ENCODE data around the gene DMRT3.

The DMRT3 gene

DNA sequence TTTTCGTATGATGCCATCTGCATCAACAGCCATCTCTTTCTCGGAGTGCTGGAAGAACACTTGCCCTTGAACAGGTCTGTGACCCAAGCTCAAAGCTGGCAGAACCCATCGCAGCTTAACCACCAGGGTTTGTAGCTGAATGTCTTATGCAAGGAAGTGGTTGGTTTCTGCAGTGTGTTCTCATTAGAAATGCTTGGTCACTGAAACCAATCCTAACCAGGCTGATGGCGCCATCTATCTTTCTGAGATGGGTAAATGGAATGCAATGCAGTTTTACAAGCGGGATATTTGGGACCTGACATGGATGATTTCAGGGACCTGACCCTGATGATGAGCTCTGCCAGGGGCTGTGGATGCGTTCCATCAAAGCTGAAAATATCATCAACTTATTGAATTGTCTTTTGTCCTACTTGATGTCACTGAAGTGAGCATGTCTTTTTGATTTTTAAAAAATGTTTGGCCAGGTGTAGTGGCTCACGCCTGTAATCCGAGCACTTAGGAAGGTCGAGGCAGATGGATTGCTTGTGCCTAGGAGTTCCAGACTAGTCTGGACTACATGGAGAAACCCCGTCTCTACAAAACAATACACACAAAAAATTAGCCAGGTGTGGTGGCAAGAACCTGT, 28.7 kb downstream of the DMRT3 start:
- peak in 1 of 2 donors; percentile 13 for DNase-seq

DNA sequence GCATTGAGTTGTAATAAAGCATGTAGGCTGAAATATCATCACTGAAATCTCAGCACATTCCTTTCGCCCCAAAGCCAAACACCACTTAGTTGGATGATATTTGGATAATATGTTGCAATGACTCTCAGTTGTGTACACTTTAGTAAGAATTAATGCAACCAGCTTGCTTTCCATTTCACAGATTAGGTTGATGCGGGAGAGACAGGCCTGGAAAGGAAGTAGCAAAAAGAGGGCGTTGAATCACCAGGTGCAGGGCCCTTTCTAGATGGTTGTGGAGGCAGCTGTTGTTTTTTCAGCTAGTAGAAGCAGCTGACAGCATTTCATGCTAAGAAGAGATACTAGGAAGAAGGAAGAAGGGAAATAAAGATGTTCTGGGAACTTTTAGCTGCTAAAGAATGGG, 30.9 kb downstream of the DMRT3 start:
- no peak for DNase-seq

DNA sequence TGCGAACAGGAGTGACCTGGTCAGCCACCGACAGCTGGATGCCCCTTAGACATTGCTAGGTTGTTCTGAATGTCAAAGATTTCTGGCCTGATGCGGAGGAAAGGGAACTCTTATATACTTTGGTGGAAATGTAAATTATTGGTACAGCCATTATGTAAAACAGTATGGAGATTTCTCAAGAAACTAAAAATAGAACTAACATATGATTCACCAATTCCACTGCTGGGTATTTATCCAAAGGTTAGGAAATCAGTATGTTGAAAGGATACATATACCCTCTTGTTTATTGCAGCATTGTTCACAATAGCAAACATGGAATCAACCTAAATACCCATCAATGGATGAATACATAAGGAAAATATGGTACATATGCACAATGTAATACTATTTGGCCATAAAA, 31.8 kb downstream of the DMRT3 start:
- DNase-seq = no peak

DNA sequence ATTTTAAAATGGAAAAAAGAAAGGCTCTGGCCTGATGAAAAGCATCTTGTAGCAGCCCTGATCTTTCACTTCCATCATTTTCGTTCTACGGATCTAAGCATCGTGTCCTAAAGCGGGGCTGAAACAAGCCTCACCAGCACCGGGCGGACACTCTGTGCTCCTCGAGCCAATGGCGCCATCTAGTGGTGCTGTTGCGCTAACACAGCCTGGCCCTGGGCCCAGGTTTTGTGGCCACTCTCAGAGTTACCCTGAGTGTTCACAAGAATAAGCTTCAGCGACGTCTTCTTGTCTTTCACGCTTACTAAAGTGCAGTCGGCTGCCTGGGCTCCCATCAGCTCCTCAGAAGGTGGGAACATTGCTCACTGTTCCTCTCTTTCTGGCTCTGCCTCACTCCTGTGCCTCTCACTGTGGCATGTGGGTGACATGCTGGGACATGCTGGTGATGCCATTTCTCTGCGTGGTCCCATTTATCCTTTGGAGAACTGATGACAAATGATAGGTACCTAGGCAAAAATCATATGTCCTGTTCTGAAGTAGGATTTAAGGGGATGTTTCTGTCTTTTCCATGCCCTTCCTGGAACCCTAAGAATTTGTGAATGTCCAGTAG, 32.7 kb downstream of the DMRT3 start:
- DNase-seq = peak; percentile 70 to 72

DNA sequence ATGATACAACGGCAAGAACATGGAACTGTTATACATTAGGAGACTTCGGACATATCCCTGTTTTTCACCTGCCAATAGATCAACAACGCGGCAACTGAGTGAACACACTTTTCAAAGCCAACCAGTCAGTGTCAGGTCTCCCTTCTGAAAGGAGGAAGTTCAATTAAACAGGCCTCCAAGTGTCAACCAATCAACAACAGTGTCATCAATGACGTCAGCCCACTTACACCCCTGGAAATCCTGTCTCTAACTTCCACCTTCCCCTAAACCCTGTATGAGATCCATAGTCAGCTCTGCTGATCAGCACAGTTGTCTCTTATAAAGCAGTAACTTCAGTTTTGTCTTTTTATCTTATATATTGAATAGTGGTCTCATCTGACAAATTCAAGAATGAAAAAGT, 36.6 kb downstream of the DMRT3 start:
- no peak for DNase-seq

DNA sequence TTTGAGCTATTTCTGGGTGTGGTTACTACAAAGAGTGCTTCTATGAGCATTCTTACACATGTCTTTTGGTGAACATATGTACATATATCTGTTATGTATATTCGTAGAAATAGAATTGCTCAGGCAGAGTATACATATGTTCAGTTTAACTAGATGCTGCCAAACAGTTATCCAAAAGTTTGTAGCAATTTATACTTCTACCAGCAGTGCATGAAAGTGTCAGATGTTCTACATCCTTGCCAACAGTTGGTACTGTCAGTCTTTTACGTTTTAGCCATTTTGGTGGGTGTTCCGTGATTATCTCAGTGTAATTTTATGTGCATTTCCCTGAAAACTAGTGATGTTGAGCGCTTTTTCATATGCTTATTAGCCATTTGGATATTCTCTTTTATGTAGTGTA, 37.8 kb downstream of the DMRT3 start:
- no peak for DNase-seq

DNA sequence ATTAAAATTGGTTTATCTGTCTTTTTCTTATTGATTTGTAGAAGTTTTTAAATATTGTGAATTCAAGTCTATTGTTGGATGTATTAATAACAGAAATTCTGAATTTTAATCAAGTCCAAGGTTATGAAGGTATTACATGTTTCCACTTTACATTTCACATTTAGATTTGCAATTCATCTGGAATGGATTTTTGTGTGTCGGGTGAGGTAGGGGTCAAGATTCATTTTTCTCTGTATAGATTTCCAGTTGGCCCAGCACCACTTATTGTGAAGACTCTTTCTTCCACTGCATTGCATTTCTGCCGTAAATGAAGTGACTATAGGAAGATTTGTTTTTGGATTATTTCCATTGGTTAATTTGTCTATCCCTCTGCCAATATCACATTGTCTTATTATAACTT, 38.2 kb downstream of the DMRT3 start:
- DNase-seq = no peak

DNA sequence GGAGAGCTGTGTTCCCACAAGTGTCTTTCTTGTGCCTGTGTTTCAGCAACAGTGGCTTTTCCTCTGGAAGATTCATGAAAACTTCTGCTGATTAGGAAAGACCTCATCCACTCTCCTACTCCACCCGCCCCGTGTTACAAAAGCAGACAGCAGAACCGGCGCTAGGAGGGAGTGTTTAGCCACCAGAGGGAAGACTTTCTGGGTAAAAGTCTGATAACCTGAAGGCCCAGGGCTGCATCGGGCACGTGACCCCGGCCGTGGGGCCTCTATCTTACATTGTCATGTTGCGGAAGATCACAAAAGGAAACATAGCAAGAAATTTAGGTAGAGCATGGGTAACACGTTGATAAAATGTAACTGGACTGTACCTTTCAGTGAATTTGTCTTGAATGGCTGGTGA, 41.7 kb downstream of the DMRT3 start:
- DNase-seq = no peak

DNA sequence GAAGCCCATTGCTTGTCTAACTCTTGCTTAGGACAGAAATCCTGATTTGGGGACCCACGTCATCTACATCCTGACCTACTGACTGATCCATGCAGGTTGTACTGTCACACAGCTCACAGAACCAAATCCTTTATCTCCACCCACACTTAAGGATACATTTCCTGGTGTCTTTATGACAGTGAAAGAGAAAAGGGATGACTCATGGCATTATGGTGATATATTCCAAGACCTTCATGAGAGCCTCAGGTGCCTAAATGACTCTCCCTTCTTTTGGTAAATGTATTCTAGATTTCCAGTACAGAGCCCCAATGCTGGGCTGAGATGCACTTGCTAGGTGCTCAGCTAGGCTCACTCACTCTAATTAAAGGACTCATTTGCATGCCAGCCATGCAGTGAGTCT, 47.7 kb downstream of the DMRT3 start:
- DNase-seq = no peak

DNA sequence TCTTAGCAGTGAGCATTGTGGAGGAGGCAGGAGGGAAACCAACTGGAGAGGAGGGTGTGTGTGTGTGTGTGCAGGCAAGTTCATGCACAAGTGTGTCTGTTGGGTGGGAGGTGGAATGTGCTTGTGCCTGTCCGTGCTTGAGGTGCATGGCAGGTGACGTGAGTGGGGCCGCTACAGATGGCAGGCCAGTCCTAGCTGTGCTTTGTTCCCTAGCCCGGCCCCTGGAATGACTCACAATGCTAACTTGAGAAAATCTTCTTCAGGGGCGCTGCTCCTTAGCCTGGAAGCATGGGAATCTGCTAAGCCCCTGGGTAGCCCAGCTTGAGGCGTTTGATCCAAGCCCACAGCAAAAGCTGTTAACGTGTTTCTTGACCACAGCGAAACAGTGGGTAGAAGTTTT, 48.7 kb downstream of the DMRT3 start:
- no peak for DNase-seq

DNA sequence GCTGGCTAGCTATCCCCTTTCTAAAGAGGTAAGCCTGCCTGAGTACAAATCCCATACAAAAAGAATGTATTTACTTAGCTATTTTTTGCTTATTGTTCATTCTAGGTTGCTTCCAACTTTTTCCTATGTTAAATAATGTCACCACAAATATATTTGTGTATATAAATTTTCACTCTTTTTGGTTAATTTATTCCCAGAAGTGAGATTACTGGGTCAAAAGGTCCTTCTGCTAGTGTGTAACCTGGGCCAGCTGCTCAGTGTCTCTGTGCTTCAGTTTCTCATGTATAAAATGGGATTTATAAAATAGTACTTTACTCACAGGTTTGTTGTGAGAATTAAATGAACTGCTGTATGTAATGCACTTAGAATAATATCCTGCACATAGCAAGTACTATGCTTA, 49.8 kb downstream of the DMRT3 start:
- DNase-seq = no peak

DNA sequence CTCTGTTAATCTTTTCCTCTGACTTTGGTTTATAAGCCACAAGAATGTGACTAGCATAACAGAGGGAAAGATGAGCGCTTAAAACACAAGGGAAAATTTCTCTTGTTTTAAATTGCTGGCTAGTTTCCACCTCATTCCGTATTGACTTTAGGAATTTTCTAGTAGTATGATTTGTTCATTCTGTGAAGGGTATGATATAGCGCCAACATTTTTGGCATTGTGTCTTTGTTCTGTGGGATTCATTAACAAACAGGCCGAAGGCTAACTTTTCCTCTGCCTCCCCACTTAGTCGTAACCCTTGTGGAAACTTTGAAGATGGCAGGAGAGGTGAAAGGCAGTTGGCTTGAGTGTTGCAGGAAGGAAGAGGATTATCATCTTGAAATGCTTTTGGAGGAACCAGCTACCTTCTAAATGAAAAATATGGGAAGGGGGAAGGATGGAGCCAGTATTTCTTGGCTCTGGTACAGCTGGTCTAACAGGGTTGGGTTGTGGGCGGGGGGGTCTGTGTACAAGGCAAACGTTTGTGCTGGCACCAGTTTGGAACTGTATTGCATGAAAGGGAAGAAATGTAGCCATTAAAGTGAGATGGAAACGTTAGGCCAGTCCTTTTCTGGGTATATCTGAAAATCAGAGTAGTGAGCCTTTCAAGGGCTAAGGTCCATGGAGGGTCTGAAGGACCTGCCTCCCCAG, 52.2 kb downstream of the DMRT3 start:
- no peak for DNase-seq

DNA sequence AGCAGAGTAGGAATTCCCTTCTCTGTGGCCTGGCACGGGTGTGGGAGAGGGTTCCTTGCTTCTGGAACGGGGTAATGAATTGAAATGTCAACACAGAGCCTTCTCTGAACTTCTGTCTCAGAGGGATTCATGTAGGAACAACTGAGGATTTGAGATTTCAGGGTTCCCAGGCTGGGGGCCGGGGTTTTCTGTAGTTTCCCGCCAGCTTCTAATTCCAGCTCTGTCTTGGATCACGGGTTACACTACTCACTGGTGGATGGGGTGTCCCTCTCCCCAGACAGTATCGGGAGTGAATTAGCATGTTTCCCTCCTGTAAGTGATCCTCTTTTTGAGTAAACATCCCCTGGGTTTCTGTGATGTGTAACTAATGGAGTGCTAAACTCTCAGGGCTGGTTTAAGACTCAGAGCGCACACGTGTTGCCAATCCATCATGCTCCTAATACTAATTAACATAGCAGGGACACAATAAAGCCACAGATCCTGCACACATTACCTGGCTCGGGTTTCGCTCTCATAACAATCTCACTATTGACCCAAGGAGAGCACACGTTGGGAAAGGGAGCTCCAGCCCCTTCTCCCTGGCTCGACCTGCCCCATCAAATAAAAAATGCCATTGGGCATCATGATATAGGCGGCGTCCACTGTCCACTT, 55.6 kb downstream of the DMRT3 start:
- DNase-seq = no peak

DNA sequence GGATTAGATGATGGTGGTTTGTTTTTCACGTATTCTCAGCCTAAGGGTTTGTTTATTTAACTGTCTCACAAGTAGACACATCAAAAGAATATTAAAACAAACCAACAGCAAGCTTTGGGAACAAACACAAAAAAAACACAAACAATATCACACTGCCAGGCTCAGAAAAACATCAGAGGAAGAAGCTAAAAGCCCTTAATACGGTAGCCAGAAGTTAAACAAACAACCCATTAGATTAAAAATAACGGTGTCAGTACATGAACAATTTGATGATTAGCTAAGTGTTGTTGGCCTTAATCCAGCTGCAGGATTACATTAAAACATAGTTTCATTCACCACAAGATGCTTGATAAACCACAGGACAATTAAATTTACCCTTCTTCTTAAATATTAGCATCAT, 57.8 kb downstream of the DMRT3 start:
- DNase-seq = no peak

DNA sequence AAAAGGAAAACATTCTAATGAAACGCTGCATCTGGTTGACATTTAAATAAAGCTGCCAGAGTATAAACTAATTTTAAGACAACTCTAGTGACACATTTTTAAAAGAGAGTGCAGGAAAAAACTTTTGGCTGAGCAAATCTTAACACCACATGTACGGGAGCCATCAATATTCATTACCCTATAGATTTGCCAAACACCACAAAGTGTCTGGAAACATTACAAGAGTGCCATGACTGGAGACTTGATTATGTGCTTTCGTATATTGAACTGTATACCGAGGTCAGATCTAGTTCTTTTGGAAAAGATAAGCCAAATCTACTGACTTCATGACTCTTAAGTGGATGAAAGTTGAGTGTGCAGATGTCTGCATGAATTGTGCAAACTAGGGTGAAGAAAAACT, 63.1 kb downstream of the DMRT3 start:
- no peak for DNase-seq

Measured in CD4-positive, alpha-beta T cell treated with Interleukin-4 for 1 hour (primary cell).